Sigmoid colon (tissue), 7 donors: ENCODE results near the gene CAD. TPM values are rescaled to one million over a fixed set of nuclear protein-coding genes. Genes with fewer than 3 reads are reported as not detected.

Experiments
- DNase-seq: peaks from one replicate; pipeline ENCODE4 v3.0.0-alpha.2; 2019
- H3K27ac ChIP-seq, 4 donors: fragments of 200-600 bp; sonication (generic); one replicate each; pipeline ENCODE4 v1.5.1; 2016 to 2019; ENCODE audit warnings: mild to moderate bottlenecking in 1 of 4
- H3K27me3 ChIP-seq, 3 donors: fragments of 200-600 bp; sonication (generic); one replicate each; pipeline ENCODE4 v1.5.1; 2019; ENCODE audit warnings: mild to moderate bottlenecking in 1 of 3
- H3K36me3 ChIP-seq, 4 donors: fragments of 200-600 bp; sonication (generic); one replicate each; pipeline ENCODE4 v1.5.1; 2016 to 2019
- H3K4me1 ChIP-seq, 4 donors: fragments of 200-600 bp; sonication (generic); one replicate each; pipeline ENCODE4 v1.5.1; 2017 to 2019
- H3K4me3 ChIP-seq, 4 donors: fragments of 200-600 bp; sonication (generic); one replicate each; pipeline ENCODE4 v1.5.1; 2017 to 2019; ENCODE audit warnings: mild to moderate bottlenecking in 2 of 4, moderate library complexity in 1 of 4
- H3K9me3 ChIP-seq, 4 donors: fragments of 200-600 bp in 3 of 4; sonication (generic) in 3 of 4; one replicate each; pipeline versions ENCODE4 v1.5.1 to v1.6.1; 2013 to 2019
- EP300 ChIP-seq, 4 donors: sonication (generic); formaldehyde crosslinking; IDR thresholded peaks; one replicate each; pipeline ENCODE4 v1.6.1; 2017; ENCODE audit warnings: antibody characterized with exemption in 4 of 4
- POLR2A ChIP-seq, 2 donors: fragments of 450-650 bp; IDR thresholded peaks; one replicate each; pipeline ENCODE4 v1.6.1; 2016; ENCODE audit warnings: antibody characterized with exemption in 2 of 2, mild to moderate bottlenecking in 2 of 2, moderate library complexity in 2 of 2
- POLR2AphosphoS5 ChIP-seq, 4 donors: sonication (generic); formaldehyde crosslinking; IDR thresholded peaks; one replicate each; pipeline ENCODE4 v1.6.1; 2017; ENCODE audit warnings: antibody characterized with exemption in 4 of 4
- WGBS, 2 donors: extraction: QIAGEN DNeasy Blood & Tissue Kit; methylation state at CpG; one replicate each; pipeline ENCODE4 v1.1.7; 2013; 5-methylcytosine and 5-hydroxymethylcytosine counted together
- intact Hi-C: fragments of 100-400 bp; cut with DNase I; formaldehyde crosslinking; loops from one replicate; pipeline ENCODE4 v1.15.1; 2023
- polyA plus RNA-seq, 3 donors: library from polyadenylated mRNA; stranded (reverse); fragments of 200-250 nt; gene quantifications; one replicate each; pipeline ENCODE4 v1.2.3, GENCODE V29; 2013
- total RNA-seq, 4 donors: library from RNA; depleted of rRNA; stranded (reverse); fragments of >200 nt; gene quantifications; one replicate each; pipeline ENCODE4 v1.1.0, GENCODE V29; 2016
- TF ChIP-seq, protein P1 (sequence below), 4 experiments: fragments of 450-650 bp in 3 of 4; fragments of 200-600 bp in 1 of 4; IDR thresholded peaks; one replicate each; pipeline ENCODE4 v1.5.1; 2016 to 2019; ENCODE audit warnings: antibody characterized with exemption in 4 of 4, mild to moderate bottlenecking in 3 of 4, moderate library complexity in 2 of 4
- donor health status: healthy with polysubstance abuse.
- donor health status: Bipolar disorder and iron deficiency.
- donor health status: healthy.

CAD gene
- total and polyA plus RNA-seq, 7 donors: 1.8 to 27.4 (median 12.8) TPM

DNA sequence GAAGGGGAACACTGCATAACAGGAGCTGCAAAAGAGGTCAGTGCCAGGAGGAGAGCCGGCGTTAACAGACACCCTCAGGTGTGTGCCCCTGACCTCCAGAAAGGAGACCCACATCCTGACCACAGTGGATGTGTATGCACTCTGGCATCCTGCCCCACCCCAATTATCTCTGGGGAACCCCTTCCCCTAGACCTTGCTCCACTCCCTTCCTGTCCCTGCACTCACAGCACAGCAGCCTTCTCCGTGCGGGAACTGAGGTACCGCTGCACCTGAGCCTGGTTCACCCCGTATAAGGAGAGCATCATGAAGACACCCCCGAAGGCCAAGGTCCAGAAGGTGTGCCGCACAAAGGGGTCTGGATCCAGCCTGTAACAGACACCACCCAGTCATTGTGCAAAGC, 12.6 kb upstream of the CAD start:
- Histone ChIP-seq H3K27me3 (no peaks in the 10 kb centered on the region), H3K9me3 (no peaks in the 10 kb centered on the region), H3K27ac (no peak overlapping the region), H3K4me3 (no peak overlapping the region), H3K4me1 (no peaks in the 10 kb centered on the region), H3K36me3 (peaks cover 8 to 93% (median 40%) of the 10 kb centered on the region in 4 donors)
- TF ChIP-seq, protein P1, sequence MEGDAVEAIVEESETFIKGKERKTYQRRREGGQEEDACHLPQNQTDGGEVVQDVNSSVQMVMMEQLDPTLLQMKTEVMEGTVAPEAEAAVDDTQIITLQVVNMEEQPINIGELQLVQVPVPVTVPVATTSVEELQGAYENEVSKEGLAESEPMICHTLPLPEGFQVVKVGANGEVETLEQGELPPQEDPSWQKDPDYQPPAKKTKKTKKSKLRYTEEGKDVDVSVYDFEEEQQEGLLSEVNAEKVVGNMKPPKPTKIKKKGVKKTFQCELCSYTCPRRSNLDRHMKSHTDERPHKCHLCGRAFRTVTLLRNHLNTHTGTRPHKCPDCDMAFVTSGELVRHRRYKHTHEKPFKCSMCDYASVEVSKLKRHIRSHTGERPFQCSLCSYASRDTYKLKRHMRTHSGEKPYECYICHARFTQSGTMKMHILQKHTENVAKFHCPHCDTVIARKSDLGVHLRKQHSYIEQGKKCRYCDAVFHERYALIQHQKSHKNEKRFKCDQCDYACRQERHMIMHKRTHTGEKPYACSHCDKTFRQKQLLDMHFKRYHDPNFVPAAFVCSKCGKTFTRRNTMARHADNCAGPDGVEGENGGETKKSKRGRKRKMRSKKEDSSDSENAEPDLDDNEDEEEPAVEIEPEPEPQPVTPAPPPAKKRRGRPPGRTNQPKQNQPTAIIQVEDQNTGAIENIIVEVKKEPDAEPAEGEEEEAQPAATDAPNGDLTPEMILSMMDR (IDR thresholded peaks at IDR 0.05): no peak
- no peak for TF ChIP-seq POLR2AphosphoS5 (IDR thresholded peaks at IDR 0.05)
- no peak for TF ChIP-seq EP300 (IDR thresholded peaks at IDR 0.05)
- no peak for TF ChIP-seq POLR2A (IDR thresholded peaks at IDR 0.05)
- WGBS, 2 donors: 94% methylated on average over 8 of the region's 8 CpGs
- intact Hi-C loops: no loop called here
- DNase-seq: peak; percentile 28

- TF ChIP-seq POLR2AphosphoS5 (IDR thresholded peaks at IDR 0.05) (no peak), EP300 (IDR thresholded peaks at IDR 0.05) (no peak)
- TF ChIP-seq, protein P1 (IDR thresholded peaks at IDR 0.05): no peak
- WGBS, 2 donors: 82 to 92% methylated on average over 8 of the region's 8 CpGs
- peak; percentile 37 for DNase-seq
- Histone ChIP-seq H3K4me3 (no peak overlapping the region), H3K36me3 (peaks cover 8 to 89% (median 40%) of the 10 kb centered on the region in 4 donors), H3K9me3 (no peaks in the 10 kb centered on the region), H3K27ac (no peak overlapping the region), H3K4me1 (no peaks in the 10 kb centered on the region), H3K27me3 (no peaks in the 10 kb centered on the region)
- intact Hi-C loops: no loop called here
These were observed 12.0 kb upstream of the CAD start for GRCh38 chr2:27205206-27205605.

DNA sequence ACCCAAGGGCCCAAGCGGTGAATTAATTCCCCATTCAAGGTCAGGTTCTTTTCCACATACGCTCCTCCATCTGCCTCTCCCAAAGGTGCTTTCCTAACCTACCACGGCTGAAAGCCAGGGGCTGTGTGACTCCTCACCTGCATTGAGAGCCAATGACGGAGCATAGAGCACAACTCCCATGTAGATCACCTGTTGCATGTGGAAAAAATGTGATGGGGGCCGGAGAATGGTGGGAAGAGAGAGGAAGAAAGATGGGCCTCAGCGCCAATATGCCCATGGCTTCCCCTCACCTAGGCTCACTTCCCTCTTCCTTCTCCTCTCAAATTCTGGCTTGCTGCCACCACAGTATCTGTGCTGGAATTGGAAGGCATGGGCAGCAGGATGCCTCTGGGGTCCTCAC, 10.8 kb upstream of the CAD start:
- WGBS, 2 donors: 96% methylated on average over 6 of the region's 6 CpGs
- H3K27me3 ChIP-seq: no peaks in the 10 kb centered on the region
- no peaks in the 10 kb centered on the region for H3K9me3 ChIP-seq
- H3K36me3 ChIP-seq: peaks cover 8 to 78% (median 39%) of the 10 kb centered on the region in 4 donors
- H3K4me3 ChIP-seq: no peak overlapping the region
- no peak overlapping the region for H3K27ac ChIP-seq
- peaks cover 0 to 6% (median 3%) of the 10 kb centered on the region in 4 donors for H3K4me1 ChIP-seq
- peak; percentile 28 for DNase-seq
- TF ChIP-seq EP300 (IDR thresholded peaks at IDR 0.05) (no peak), POLR2A (IDR thresholded peaks at IDR 0.05) (no peak), POLR2AphosphoS5 (IDR thresholded peaks at IDR 0.05) (no peak)
- TF ChIP-seq, protein P1 (IDR thresholded peaks at IDR 0.05): no peak
- intact Hi-C loops: no loop called here

GRCh38 chr2:27208486-27209050, 8.6 kb upstream of the CAD start:
- TF ChIP-seq EP300 (IDR thresholded peaks at IDR 0.05) (no peak), POLR2AphosphoS5 (IDR thresholded peaks at IDR 0.05) (no peak), POLR2A (IDR thresholded peaks at IDR 0.05) (no peak)
- TF ChIP-seq, protein P1 (IDR thresholded peaks at IDR 0.05): no peak
- intact Hi-C loops: no loop called here
- 92 to 94% methylated on average over 4 of the region's 4 CpGs for WGBS, 2 donors

More at GRCh38 chr2:27208486-27209050, 8.6 kb upstream of the CAD start:
- peaks cover 0 to 18% (median 13%) of the 10 kb centered on the region in 4 donors for H3K4me1 ChIP-seq
- H3K27me3 ChIP-seq: no peaks in the 10 kb centered on the region
- H3K27ac ChIP-seq: no peak overlapping the region
- H3K4me3 ChIP-seq: no peak overlapping the region
- H3K9me3 ChIP-seq: no peaks in the 10 kb centered on the region
- peak; percentile 26 for DNase-seq
- peaks cover 8 to 61% (median 32%) of the 10 kb centered on the region in 4 donors for H3K36me3 ChIP-seq
